ENCODE measurements around the gene SPG7.

DNA sequence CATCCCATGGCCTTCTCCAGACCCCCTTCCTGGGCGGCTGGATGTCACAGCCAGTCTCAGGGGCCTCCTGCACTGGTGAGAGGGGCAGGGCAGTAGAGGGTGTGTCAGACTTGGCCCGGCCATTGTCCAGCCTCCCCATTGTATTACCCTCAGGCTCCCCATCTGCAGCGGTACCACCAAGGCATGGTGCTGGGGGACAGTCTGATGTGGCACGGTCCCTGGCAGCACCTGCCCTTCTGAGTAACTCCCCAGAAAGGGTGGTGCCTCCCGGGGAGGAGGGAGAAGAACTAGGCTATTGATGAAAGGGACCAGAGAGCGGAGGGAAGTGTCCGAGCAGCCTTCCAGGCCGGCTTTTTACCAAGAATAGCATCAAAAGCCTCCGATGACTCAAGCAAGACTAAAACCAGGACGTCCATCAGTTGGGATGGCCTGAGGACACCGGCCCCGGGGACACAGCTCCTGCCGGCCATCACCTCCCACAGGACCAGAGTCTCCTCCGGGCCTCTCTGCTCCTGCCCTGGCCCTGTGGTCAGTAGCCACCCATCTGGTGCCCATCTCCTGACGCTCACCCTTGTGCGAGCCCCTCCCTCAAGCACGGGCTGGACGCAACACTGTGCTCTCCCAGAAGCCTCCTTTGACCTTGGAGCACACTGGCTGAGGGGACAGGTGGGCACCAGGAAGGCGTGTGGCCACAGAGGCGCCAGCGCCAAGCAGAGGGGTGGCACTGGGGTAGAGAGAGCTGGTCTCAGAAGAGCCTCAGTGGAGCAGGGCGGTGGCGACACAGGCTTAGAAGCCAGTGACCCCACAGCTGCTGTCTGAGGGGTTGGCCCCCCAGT is 61.5 kb downstream of the SPG7 start:
- TF ChIP-seq, protein P1, sequence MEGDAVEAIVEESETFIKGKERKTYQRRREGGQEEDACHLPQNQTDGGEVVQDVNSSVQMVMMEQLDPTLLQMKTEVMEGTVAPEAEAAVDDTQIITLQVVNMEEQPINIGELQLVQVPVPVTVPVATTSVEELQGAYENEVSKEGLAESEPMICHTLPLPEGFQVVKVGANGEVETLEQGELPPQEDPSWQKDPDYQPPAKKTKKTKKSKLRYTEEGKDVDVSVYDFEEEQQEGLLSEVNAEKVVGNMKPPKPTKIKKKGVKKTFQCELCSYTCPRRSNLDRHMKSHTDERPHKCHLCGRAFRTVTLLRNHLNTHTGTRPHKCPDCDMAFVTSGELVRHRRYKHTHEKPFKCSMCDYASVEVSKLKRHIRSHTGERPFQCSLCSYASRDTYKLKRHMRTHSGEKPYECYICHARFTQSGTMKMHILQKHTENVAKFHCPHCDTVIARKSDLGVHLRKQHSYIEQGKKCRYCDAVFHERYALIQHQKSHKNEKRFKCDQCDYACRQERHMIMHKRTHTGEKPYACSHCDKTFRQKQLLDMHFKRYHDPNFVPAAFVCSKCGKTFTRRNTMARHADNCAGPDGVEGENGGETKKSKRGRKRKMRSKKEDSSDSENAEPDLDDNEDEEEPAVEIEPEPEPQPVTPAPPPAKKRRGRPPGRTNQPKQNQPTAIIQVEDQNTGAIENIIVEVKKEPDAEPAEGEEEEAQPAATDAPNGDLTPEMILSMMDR (IDR thresholded peaks at IDR 0.05) = no peak
- TF ChIP-seq, protein P2, sequence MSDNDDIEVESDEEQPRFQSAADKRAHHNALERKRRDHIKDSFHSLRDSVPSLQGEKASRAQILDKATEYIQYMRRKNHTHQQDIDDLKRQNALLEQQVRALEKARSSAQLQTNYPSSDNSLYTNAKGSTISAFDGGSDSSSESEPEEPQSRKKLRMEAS (IDR thresholded peaks at IDR 0.05) = no peak
